GM21381 (cell line): ENCODE data around the gene UNC13A.

ENCODE experiments used
- ATAC-seq: cut with Tn5 transposase; IDR thresholded peaks from one replicate; pipeline ENCODE4 v1.9.1; 2021; ENCODE audit warnings: mild to moderate bottlenecking, moderate library complexity; ENCODE audit not compliant: unreplicated experiment

Gene UNC13A

DNA sequence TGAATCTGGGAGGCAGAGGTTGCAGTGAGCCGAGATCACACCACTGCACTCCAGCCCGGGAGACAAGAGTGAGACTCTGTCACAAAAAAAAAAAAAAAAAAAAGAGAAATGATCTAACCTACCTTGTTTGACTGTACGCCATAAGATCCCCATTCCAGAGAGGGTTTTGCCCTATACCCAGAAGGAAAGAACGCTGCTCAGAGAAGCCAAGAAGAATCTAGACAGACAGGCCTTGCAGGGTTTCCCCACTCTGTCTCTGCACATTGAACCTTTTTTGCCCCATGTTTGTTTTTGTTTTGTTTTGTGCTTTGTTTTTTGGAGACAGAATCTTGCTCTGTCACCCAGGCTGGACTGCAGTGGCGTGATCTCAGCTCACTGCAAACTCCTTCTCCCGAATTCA, 23.7 kb upstream of the UNC13A start:
- ATAC-seq, result no peak

DNA sequence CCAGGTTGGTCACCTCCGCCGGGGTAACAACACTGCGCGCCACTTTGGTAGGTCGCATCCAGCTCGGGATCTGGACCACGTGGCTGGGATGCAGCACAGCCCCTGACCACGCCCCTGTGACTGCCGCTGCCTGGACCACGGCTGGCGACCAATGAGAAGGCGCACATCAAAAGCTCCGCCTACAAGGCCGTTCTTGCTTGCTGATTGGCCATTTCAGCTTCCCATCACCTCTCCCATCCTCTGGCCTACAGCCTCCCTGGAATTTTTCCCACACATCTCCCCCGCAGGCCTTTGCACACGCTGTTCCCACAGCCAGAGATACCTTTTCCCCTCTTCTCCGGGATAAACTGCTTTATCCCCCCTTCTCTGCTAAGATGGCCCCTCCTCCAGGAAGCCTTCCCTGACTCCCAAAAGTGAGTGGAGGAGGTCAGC, 18.6 kb upstream of the UNC13A start:
- no peak for ATAC-seq

DNA sequence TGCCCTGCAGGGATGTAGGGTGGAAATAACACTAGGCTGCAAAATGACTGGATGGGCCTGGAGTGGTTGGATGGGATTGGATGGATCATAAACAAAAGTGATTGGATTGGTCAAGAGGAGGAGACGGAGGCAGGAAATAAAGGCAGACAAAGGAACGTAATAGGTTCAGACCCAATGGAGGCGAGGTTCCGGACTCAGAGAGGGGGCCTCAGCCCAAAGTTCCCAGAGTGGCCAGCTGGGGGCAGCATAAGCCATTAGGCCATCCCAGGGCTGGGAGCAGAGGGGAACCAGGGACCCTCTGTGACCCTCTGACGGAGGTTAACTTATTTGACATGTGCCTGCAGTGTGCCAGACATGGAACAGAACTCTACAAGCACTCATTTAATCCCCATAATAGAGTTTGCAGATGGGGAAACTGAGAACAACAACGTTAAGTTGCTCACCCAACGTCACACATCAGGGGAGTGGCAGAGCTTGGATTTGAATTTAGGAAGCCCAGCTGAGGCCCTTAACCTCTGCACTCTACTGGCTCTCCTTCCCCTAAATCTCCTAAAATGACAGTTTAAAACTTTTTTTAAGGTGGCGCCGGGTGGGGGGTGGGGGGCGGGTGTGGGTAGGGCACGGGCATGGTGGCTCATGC, 15.8 kb upstream of the UNC13A start:
- ATAC-seq, result no peak

GRCh38 chr19:17695198-17695597, 7.0 kb upstream of the UNC13A start:
- ATAC-seq, result no peak

- ATAC-seq, result no peak
Measured at GRCh38 chr19:17692566-17692965, 4.4 kb upstream of the UNC13A start.

GRCh38 chr19:17688853-17689595, 870 bp upstream of the UNC13A start:
- ATAC-seq, result no peak

DNA sequence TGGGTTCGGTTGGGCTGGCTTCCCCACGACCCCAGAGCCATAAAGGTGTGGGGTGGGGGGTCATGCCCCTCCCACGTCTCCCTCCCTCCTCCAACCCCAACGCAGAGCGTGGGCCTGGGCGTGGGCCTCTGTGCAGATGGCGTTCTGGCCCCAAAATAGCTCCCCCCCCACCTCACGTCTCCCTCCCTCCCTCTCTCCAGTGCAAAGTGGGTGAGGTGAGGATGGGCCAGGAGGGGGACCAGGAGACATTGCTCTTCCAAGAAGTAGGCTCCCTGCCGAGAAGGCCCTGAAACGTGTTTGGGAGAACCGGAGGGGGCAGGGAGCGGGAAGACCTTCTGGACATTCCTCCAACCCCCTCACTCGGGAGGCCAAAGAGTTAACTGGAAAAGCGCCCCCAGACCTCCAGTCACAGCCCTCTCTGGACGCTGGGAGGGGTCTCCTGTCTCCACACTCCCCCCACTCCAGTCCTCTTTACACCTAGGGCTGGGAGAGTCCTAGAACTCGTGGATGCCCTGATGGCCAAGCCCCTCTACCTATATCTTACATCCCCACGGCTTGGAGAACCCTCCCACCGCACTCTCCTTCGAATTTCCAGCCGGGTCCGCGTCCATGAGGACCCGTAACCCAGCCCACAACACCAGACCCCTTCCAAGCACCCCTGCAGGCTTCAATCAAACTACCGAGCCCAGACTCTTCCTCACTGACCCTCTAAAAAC, 855 bp downstream of the UNC13A start:
- ATAC-seq, result no peak

DNA sequence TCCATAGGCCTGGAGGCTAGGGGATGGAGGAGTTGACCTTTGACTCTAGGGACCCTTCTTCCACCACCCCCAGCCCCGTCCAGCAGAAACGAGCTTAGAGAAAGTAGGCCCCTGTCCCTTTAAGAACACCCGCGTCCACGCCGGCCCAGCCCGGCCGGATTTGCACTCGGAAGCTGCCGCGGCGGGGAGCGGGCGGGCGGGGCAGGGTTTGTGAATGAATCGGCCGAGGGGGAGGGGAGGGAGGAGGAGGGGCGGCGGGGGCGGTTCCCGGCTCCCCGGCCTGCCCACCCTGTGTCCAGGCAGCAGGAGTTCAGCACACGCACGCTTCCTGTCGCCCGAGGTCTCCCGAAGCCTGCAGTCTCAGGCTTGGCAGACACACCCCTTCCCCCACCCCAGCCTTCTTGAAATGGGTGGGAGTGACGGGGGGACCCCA, 1.5 kb downstream of the UNC13A start:
- ATAC-seq, result no peak

DNA sequence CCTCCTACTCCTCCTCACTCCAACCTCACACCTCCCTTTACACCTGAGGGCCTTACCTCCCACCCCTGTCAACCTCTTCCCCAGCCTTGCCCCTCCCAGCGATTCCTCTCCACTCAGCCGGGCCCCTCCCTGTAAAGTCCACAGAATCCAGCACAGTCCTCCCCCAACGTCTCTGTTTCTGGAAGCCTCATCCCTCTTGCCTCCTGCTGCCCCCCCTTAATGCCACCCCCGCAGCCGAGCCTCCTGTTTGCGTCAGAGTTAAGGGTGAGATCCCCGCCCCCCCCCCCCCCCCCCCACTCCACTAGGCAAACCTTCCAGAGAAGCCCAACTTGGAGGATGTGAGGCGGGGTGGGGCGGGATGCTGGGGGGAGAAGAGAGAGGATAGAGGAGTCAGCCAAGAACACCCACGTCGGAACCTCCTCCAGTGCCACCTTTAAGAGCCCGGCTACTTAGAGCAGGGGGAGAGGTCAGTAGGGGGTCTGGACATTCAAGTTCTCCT, 2.1 kb downstream of the UNC13A start:
- no peak for ATAC-seq

- no peak for ATAC-seq
Measured at GRCh38 chr19:17685451-17686022, 2.6 kb downstream of the UNC13A start.

- ATAC-seq, result no peak
Measured at GRCh38 chr19:17684256-17684655, 3.9 kb downstream of the UNC13A start.

DNA sequence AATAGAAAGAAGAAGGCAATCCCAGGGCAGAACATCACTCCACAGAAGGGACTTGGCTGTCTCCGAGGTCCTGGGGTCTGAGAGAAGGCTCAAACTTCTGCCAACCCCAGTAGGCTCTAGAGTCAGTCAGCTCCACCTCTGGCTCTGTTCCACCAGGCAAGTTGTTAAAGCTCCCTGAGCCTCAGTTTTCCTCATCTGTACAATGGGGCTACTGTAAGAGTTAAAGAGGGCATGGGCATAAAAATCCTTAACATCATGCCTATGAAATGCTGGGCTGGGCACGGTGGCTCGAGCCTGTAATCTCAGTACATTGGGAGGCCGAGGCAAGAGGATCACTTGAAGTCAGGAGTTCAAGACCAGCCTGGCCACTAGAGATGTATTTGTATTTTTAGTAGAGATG, 5.1 kb downstream of the UNC13A start:
- ATAC-seq, result no peak

DNA sequence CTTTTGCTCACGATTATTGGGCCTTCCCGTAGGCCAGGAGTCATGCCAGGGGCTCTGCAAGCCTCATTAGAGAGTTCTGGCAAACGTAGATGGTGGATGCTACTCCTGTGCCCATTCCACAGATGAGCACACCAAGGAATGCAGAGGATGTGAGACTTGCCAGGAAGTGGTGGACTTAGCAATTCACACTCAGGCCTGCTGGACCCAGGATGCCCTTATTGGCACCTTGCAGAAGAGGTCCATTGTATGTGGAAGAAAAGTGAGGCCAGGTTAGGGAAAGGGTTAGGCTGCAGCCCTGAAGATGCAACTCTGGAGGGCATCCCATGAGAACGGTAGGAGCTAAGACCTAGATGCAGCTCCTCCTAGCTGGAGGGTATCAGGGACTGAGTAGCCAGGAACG, 5.9 kb downstream of the UNC13A start:
- ATAC-seq, result no peak

DNA sequence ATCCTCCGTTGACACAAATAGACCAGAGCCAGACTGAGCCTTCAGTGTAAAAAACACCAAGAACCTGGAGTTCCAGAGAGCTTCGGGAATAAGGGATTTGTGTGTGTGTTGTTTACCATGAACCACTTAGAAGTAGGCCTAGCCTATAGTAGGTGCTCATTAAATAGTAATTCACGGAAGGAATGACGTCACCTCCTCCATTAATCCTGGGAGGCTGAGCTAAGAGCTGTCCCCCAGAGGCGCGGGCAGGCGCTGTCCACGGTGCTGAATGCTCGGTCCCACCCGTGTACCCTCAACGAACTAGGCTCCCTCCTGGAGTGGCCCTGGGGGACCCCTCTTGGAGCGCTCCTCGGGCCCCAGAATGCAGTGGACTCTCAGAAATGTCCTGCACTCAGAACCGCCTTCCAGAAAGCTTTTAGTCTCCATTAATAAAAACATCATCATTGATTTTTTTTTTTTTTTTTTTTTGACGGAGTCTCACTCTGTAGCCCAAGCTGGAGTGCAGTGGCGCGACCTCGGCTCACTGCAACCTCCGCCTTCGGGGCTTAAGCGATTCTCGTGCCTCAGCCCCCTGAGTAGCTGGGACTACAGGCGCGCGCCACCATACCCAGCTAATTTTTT, 6.5 kb downstream of the UNC13A start:
- ATAC-seq, result no peak

DNA sequence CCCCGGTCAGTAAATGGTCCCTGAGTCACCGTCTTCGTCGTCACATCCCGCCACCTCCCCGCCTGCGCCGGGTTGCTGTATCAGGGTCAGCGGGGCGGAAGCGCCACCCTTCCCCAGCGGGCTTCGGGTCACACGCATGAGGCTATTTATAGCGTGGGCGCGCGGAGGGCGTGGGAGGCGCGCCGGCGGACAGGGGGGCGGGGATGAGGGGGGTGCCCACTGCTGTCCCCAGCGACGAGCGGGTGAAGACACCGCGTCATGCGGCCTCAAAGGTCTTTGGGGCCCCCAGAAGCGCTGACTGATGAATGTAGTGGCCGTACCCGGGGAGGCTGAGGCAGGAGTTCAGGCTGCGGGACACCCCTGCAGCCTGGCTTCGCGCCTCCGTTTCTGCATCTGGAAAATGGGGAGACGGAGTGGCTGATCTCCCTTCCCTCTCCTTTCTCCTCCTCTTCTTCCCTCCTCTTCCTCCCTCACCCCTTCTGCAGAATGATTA, 7.9 kb downstream of the UNC13A start:
- ATAC-seq, result no peak

GRCh38 chr19:17679526-17680229, 8.5 kb downstream of the UNC13A start:
- no peak for ATAC-seq

- ATAC-seq, result no peak
Measured at GRCh38 chr19:17678836-17679235, 9.3 kb downstream of the UNC13A start.

- ATAC-seq, result no peak
Measured at GRCh38 chr19:17677002-17677401, 11.2 kb downstream of the UNC13A start.

DNA sequence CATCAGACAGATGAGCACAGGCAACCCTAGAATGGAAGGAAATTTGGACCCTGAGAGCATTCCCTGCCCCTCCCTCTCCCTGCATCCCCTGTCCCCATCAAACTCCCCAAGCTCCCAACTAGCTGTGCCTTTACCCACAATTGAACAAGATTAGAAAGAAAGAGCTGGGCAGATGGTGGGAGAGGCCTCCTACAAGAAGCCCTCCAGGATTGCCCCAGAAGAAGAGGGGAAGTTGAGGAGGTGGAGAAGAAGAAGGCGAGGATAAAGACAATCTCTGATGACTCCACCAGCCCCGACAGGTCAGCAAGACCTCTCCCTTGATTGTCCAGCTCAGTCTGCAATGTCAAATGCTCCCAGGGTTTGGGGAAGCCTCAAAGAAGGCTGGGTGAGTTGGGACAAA, 11.9 kb downstream of the UNC13A start:
- ATAC-seq, result no peak
